OCI-LY7 (cell line): ENCODE data around the gene DROSHA. TPM values are rescaled to one million over a fixed set of nuclear protein-coding genes. Genes with fewer than 3 reads are reported as not detected.

Experiments used
- BruUV-seq: library from RNA; stranded (reverse); fragments of 400-500 nt; replicated peaks from 2 replicates; lab custom pipeline; 2021; lab: Mats Ljungman, UMichigan
- CTCF ChIA-PET: fragments of 300-600 bp; sonication (Branson Sonifier 250); formaldehyde crosslinking; loops from one replicate; lab custom pipeline; 2022; ENCODE audit warnings: antibody characterized with exemption; ENCODE audit not compliant: unreplicated experiment; lab: Charles Lee
- POLR2A ChIA-PET: fragments of 300-600 bp; sonication (Branson Sonifier 250); formaldehyde crosslinking; loops from one replicate; lab custom pipeline; 2022; ENCODE audit warnings: antibody characterized with exemption; lab: Charles Lee
- DNase-seq: peaks from one replicate; pipeline ENCODE4 v3.0.0-alpha.2; 2015; ENCODE audit warnings: low spot score
- H2AFZ ChIP-seq: fragments of 200-600 bp; sonication (generic), shearing (Covaris generic); 2 replicates; pipeline ENCODE4 v1.6.1; 2014; ENCODE audit warnings: mild to moderate bottlenecking, antibody characterized with exemption, low read length, moderate library complexity
- H3K27ac ChIP-seq: fragments of 200-600 bp; sonication (generic); 2 replicates; pipeline ENCODE4 v1.5.1; 2014; ENCODE audit warnings: mixed run types, low read depth, mild to moderate bottlenecking, moderate library complexity, low read length, inconsistent platforms; ENCODE audit not compliant: poor library complexity, severe bottlenecking
- H3K36me3 ChIP-seq: fragments of 200-600 bp; sonication (generic); 2 replicates; pipeline ENCODE4 v1.6.1; 2014; ENCODE audit warnings: mild to moderate bottlenecking, antibody characterized with exemption, low read length, moderate library complexity, mixed read lengths; ENCODE audit not compliant: insufficient read depth
- H3K4me1 ChIP-seq: fragments of 200-600 bp; sonication (generic); 2 replicates; pipeline ENCODE4 v1.5.1; 2014; ENCODE audit warnings: mild to moderate bottlenecking, low read length; ENCODE audit not compliant: insufficient read depth, poor library complexity, severe bottlenecking
- H3K4me2 ChIP-seq: fragments of 200-600 bp; sonication (generic); 2 replicates; pipeline ENCODE4 v1.6.1; 2014; ENCODE audit warnings: mild to moderate bottlenecking, low read length
- H3K4me3 ChIP-seq: fragments of 200-600 bp; sonication (generic); 2 replicates; pipeline ENCODE4 v1.5.1; 2014; ENCODE audit warnings: mild to moderate bottlenecking, low read depth, low read length; ENCODE audit not compliant: poor library complexity, severe bottlenecking
- H3K79me2 ChIP-seq: fragments of 200-600 bp; sonication (generic); 2 replicates; pipeline ENCODE4 v1.6.1; 2016; ENCODE audit warnings: low read depth, mild to moderate bottlenecking, low read length, moderate library complexity, mixed read lengths; ENCODE audit not compliant: insufficient read depth
- H3K9me2 ChIP-seq: fragments of 200-600 bp; sonication (generic); 2 replicates; pipeline ENCODE4 v1.6.1; 2016; ENCODE audit warnings: mild to moderate bottlenecking, low read length, mixed read lengths; ENCODE audit not compliant: insufficient read depth
- H3K9me3 ChIP-seq: fragments of 200-600 bp; sonication (generic); 2 replicates; pipeline ENCODE4 v1.6.1; 2014; ENCODE audit warnings: mild to moderate bottlenecking, mixed run types, low read length, mixed read lengths
- H4K20me1 ChIP-seq: fragments of 200-600 bp; sonication (generic); 2 replicates; pipeline ENCODE4 v1.6.1; 2014; ENCODE audit warnings: mild to moderate bottlenecking, antibody characterized with exemption, low read length, moderate library complexity, mixed read lengths; ENCODE audit not compliant: insufficient read depth
- CTCF ChIP-seq: fragments of 200-600 bp; sonication (generic); conservative IDR thresholded peaks from 2 replicates; pipeline ENCODE4 v1.5.1; 2014; ENCODE audit warnings: mild to moderate bottlenecking, antibody characterized with exemption, low read length, moderate library complexity, mixed read lengths
- EZH2phosphoT487 ChIP-seq: fragments of 200-600 bp; sonication (generic); IDR thresholded peaks from 2 replicates; pipeline ENCODE4 v1.6.1; 2018; ENCODE audit warnings: low read depth, borderline replicate concordance, mild to moderate bottlenecking, mixed run types, antibody characterized with exemption, low read length, moderate library complexity, mixed read lengths
- intact Hi-C: fragments of 100-400 bp; cut with micrococcal nuclease; formaldehyde crosslinking; loops from one replicate; pipeline ENCODE4 v1.10.0; 2022; ENCODE audit not compliant: unreplicated experiment
- total RNA-seq, 2 experiments: library from RNA; depleted of rRNA in 1 of 2; stranded (reverse); fragments of >200 nt in 1 of 2; shearing (Covaris generic) in 1 of 2; gene quantifications; 2 replicates each; pipeline ENCODE4 v1.2.3, GENCODE V29; 2014 to 2022

Gene DROSHA
- total RNA-seq, 2 experiments from 2014 or later: 56.3 to 92.8 TPM

DNA sequence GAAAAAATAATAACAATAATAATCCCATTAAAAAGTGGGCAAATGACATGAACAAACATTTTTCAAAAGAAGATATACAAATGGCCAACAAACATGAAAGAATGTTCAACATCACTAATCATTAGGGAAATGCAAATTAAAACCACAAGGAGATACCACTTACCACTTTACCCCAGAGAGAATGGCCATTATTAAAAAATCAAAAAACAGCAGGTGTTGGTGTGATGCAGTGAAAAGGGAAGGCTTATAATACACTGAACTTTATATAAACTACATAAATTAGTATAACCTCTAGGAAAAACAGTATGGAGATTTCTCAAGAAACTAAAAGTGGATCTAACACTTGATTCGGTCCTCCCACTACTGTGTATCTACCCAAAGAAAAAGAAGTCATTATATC is 81.9 kb downstream of the DROSHA start:
- Histone ChIP-seq H4K20me1 (no peaks in the 10 kb centered on the region), H3K79me2 (no peaks in the 10 kb centered on the region), H3K4me3 (no peak overlapping the region), H3K9me3 (no peaks in the 10 kb centered on the region), H3K27ac (no peak overlapping the region), H3K36me3 (peaks cover 73% of the 10 kb centered on the region), H3K4me2 (no peak overlapping the region), H3K9me2 (no peaks in the 10 kb centered on the region), H3K4me1 (no peaks in the 10 kb centered on the region), H2AFZ (no peak overlapping the region)
- TF ChIP-seq CTCF (no peak), EZH2phosphoT487 (no peak)
- BruUV-seq: no TSS peak
- POLR2A ChIA-PET: no interaction called here
- CTCF ChIA-PET: no interaction called here
- intact Hi-C loops: no loop called here
- no peak for DNase-seq

- no peak for TF ChIP-seq CTCF
- no peak for TF ChIP-seq EZH2phosphoT487
- ChIA-PET POLR2A (interaction anchor here (0.7 kb wide), 1 partner anchor 150 kb away, joined by 3 read pairs; no protein-coding TSS in a partner anchor), CTCF (no interaction called here)
- Histone ChIP-seq H2AFZ (no peak overlapping the region), H3K9me2 (no peaks in the 10 kb centered on the region), H3K4me1 (no peaks in the 10 kb centered on the region), H3K36me3 (peaks cover 80% of the 10 kb centered on the region), H3K9me3 (no peaks in the 10 kb centered on the region), H4K20me1 (no peaks in the 10 kb centered on the region), H3K4me2 (no peak overlapping the region), H3K79me2 (no peaks in the 10 kb centered on the region), H3K27ac (no peak overlapping the region), H3K4me3 (no peak overlapping the region)
- BruUV-seq: no TSS peak
- intact Hi-C loops: no loop called here
- DNase-seq: no peak
Measured at GRCh38 chr5:31449174-31449573, 82.7 kb downstream of the DROSHA start.

- no peaks in the 10 kb centered on the region for H3K9me2 ChIP-seq
- CTCF ChIA-PET: no interaction called here
- H4K20me1 ChIP-seq: no peaks in the 10 kb centered on the region
- no peaks in the 10 kb centered on the region for H3K9me3 ChIP-seq
- no peaks in the 10 kb centered on the region for H3K79me2 ChIP-seq
- intact Hi-C loops: no loop called here
- H3K4me2 ChIP-seq: no peak overlapping the region
- no peak overlapping the region for H3K27ac ChIP-seq
- POLR2A ChIA-PET: interaction anchor here (0.6 to 0.8 kb wide), 2 partner anchors 21 to 27 kb away, joined by 3 to 4 read pairs; no protein-coding TSS in a partner anchor
- no peak overlapping the region for H3K4me3 ChIP-seq
- H3K36me3 ChIP-seq: peaks cover 87% of the 10 kb centered on the region
- TF ChIP-seq EZH2phosphoT487 (no peak), CTCF (no peak)
- H2AFZ ChIP-seq: no peak overlapping the region
- no peaks in the 10 kb centered on the region for H3K4me1 ChIP-seq
- BruUV-seq: no TSS peak
- no peak for DNase-seq
Measured at GRCh38 chr5:31445041-31445600, 86.8 kb downstream of the DROSHA start.
